HK-2 (cell line): ENCODE results near the gene PHF13.
"Not testable (repeated sequence)": the region's sequence is repeated elsewhere in the genome, so short reads cannot be mapped to it uniquely, and the experiment has no call there.

Experiments
- DNase-seq: peaks from one replicate; pipeline ENCODE4 v3.0.0-alpha.2; 2018; ENCODE audit not compliant: unreplicated experiment

PHF13 gene

GRCh38 chr1:6586404-6586816 lies 27.1 kb upstream of the PHF13 start:
- no peak for DNase-seq

- DNase-seq = no peak
These were observed 26.1 kb upstream of the PHF13 start for GRCh38 chr1:6587261-6588005.

GRCh38 chr1:6588128-6588892 lies 25.2 kb upstream of the PHF13 start:
- no peak for DNase-seq

- no peak for DNase-seq
These were observed 24.5 kb upstream of the PHF13 start for GRCh38 chr1:6588893-6589520.

- DNase-seq = no peak
These were observed 23.5 kb upstream of the PHF13 start for GRCh38 chr1:6590046-6590445.

- DNase-seq = no peak
These were observed 22.3 kb upstream of the PHF13 start for GRCh38 chr1:6591222-6591621.

- no peak for DNase-seq
These were observed 21.9 kb upstream of the PHF13 start for GRCh38 chr1:6591644-6592043.

GRCh38 chr1:6592441-6592840 lies 21.1 kb upstream of the PHF13 start:
- no peak for DNase-seq

GRCh38 chr1:6592865-6593593 lies 20.5 kb upstream of the PHF13 start:
- DNase-seq = no peak

GRCh38 chr1:6593810-6594209 lies 19.7 kb upstream of the PHF13 start:
- no peak for DNase-seq

GRCh38 chr1:6594977-6595740 lies 18.4 kb upstream of the PHF13 start:
- no peak for DNase-seq

- no peak for DNase-seq
These were observed 17.2 kb upstream of the PHF13 start for GRCh38 chr1:6596351-6596750.

GRCh38 chr1:6596886-6597776 lies 16.4 kb upstream of the PHF13 start:
- no peak for DNase-seq

GRCh38 chr1:6597777-6598131 lies 15.8 kb upstream of the PHF13 start:
- no peak for DNase-seq

- DNase-seq = no peak
These were observed 14.2 kb upstream of the PHF13 start for GRCh38 chr1:6599141-6599975.

- not testable (repeated sequence) for DNase-seq
These were observed 13.5 kb upstream of the PHF13 start for GRCh38 chr1:6599991-6600390.

GRCh38 chr1:6600410-6601048 lies 13.0 kb upstream of the PHF13 start:
- DNase-seq = no peak

GRCh38 chr1:6601049-6601922 lies 12.2 kb upstream of the PHF13 start:
- peak; percentile 88 for DNase-seq
